Activated T-cell treated with anti-CD3 and anti-CD28 coated beads, Interleukin-2, amount 50 U/mL, for 72 hours (primary cell): ENCODE results near the gene AGAP1. TPM values are rescaled to one million over a fixed set of nuclear protein-coding genes. Genes with fewer than 3 reads are reported as not detected.

Source experiments
- ATAC-seq, 2 donors: fragments of 150-1000 bp; cut with Tn5 transposase; replicated peaks in 1 of 2; 2 replicates each; pipeline ENCODE4 v1.10.0; 2021; ENCODE audit warnings: moderate library complexity in 2 of 2, mild to moderate bottlenecking in 1 of 2
- DNase-seq, 2 donors: peaks; one replicate each; pipeline ENCODE4 v3.0.0; 2021 to 2022; ENCODE audit warnings: mixed read lengths in 1 of 2
- H3K27ac Mint-ChIP-seq: one replicate; pipeline ENCODE4 v1.8.0; 2022; ENCODE audit warnings: mild to moderate bottlenecking, moderate library complexity, mixed read lengths
- H3K27me3 Mint-ChIP-seq: one replicate; pipeline ENCODE4 v1.8.0; 2022; ENCODE audit warnings: low read depth, mixed read lengths
- H3K36me3 Mint-ChIP-seq, 2 donors: one replicate each; pipeline ENCODE4 v1.8.0; 2022; ENCODE audit warnings: mixed read lengths in 2 of 2, mild to moderate bottlenecking in 1 of 2; ENCODE audit not compliant: insufficient read depth in 2 of 2
- H3K4me1 Mint-ChIP-seq: one replicate; pipeline ENCODE4 v1.8.0; 2022; ENCODE audit warnings: low read depth, mixed read lengths
- H3K4me3 Mint-ChIP-seq, 2 donors: one replicate each; pipeline ENCODE4 v1.8.0; 2022; ENCODE audit warnings: mild to moderate bottlenecking in 2 of 2, mixed read lengths in 2 of 2, moderate library complexity in 2 of 2
- H3K9me3 Mint-ChIP-seq, 2 donors: one replicate each; pipeline ENCODE4 v1.8.0; 2022; ENCODE audit warnings: mixed read lengths in 2 of 2
- total RNA-seq, 2 donors: library from RNA; stranded (reverse); gene quantifications; one replicate each; pipeline ENCODE4 v1.2.3, GENCODE V29; 2022

AGAP1 gene
- total RNA-seq, 2 donors from 2014 or later: 0.74 to 2.9 TPM

DNA sequence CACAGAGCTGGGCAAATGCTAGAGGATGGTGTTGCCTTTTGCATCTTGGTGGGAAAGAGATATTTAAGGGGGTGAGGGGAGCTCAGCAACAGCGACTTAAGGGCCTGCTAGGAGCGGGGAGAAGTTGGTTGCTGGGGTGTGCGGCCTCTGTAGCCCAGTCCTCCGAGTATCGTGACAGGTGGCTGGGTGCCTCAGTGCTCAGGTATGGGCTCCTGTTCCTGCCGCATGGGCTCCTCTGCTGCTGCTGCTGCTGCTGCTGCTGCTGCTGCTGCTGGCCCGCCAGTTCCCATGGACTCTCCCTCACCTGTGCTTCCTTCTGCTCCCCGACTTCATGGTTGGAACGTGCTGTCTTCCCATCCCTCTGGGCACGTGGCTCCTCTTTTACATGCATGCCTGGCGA lies 22.0 kb downstream of the AGAP1 start:
- H3K4me3 Mint-ChIP-seq: no peak overlapping the region
- no peaks in the 10 kb centered on the region for H3K9me3 Mint-ChIP-seq
- DNase-seq: no peak
- H3K27ac Mint-ChIP-seq: no peak overlapping the region
- H3K27me3 Mint-ChIP-seq: no peaks in the 10 kb centered on the region
- H3K36me3 Mint-ChIP-seq: no peaks in the 10 kb centered on the region
- H3K4me1 Mint-ChIP-seq: no peaks in the 10 kb centered on the region
- ATAC-seq: no peak

DNA sequence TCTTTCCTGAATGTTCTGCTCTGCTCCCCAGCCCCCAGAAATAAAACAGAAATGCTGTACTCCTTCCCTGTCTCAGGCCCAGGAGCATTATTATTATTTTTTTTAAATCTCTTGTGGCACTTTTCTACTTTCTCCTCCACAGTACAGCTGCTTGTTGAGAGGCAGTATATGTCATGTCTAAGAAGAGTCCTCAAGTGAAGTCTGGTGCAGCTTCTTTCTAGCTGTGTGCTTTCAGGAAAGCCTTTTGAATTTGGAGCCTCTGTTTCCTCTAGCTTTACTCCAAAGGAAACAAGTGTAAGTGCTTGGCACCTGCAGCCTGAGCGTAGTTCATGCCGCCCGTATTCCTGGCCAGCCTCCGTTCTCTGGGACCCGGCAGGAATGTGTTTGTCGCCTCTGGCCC lies 22.4 kb downstream of the AGAP1 start:
- Mint-ChIP-seq H3K36me3 (no peaks in the 10 kb centered on the region), H3K4me1 (no peaks in the 10 kb centered on the region), H3K4me3 (no peak overlapping the region), H3K27me3 (no peaks in the 10 kb centered on the region), H3K27ac (no peak overlapping the region), H3K9me3 (no peaks in the 10 kb centered on the region)
- no peak for ATAC-seq
- no peak for DNase-seq

DNA sequence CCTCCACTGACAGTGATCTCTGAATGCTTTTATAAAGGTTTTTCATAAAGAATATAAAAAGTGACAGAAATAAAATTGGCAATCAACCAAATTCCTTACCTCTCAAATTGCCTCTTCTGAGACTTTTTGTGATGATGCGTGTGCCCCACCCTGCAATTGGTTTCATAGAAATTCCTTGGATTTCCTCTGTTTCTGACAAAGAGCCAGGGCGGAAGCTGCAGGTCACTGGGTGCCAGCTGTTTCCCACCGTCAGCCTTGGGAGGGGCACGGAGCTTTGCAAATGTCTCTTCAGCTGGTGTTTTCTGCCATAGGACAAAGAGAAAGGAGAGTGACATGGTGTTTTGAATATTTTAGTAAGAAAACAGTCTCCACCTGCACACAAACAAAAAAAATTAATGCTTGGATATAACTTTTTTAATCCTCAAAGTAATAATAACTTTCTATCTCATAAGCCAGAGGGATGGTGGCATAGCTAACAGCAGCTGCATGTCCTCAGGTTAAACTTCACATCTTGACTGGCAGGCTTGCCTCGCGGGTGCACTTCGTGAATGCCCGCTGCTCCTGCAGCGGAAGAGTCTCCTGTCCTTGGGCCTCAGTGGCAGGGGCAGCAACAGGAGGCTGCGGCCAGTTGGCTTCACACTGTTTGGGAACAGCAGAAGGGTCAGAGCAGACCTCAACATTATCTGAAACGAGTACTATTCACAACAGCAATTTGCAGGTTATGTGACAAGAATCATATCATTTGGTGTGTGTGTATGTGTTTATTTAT lies 24.7 kb downstream of the AGAP1 start:
- Mint-ChIP-seq H3K36me3 (no peaks in the 10 kb centered on the region), H3K4me3 (no peak overlapping the region), H3K9me3 (no peaks in the 10 kb centered on the region), H3K4me1 (no peaks in the 10 kb centered on the region), H3K27me3 (peaks cover 4% of the 10 kb centered on the region), H3K27ac (no peak overlapping the region)
- ATAC-seq: no peak
- no peak for DNase-seq

- no peaks in the 10 kb centered on the region for H3K36me3 Mint-ChIP-seq
- peaks cover 4% of the 10 kb centered on the region for H3K27me3 Mint-ChIP-seq
- ATAC-seq: no peak
- no peak overlapping the region for H3K27ac Mint-ChIP-seq
- no peak for DNase-seq
- no peak overlapping the region for H3K4me3 Mint-ChIP-seq
- no peaks in the 10 kb centered on the region for H3K4me1 Mint-ChIP-seq
- no peaks in the 10 kb centered on the region for H3K9me3 Mint-ChIP-seq
Observed at GRCh38 chr2:235520787-235521186, 26.9 kb downstream of the AGAP1 start.

GRCh38 chr2:235521844-235522243 lies 28.0 kb downstream of the AGAP1 start:
- Mint-ChIP-seq H3K36me3 (no peaks in the 10 kb centered on the region), H3K9me3 (no peaks in the 10 kb centered on the region), H3K4me1 (no peaks in the 10 kb centered on the region), H3K27me3 (peaks cover 4% of the 10 kb centered on the region), H3K27ac (no peak overlapping the region), H3K4me3 (no peak overlapping the region)
- no peak for ATAC-seq
- DNase-seq: no peak

GRCh38 chr2:235523021-235523420 lies 29.2 kb downstream of the AGAP1 start:
- peaks cover 4% of the 10 kb centered on the region for H3K27me3 Mint-ChIP-seq
- no peak overlapping the region for H3K27ac Mint-ChIP-seq
- no peaks in the 10 kb centered on the region for H3K9me3 Mint-ChIP-seq
- no peaks in the 10 kb centered on the region for H3K4me1 Mint-ChIP-seq
- H3K36me3 Mint-ChIP-seq: no peaks in the 10 kb centered on the region
- no peak overlapping the region for H3K4me3 Mint-ChIP-seq
- no peak for DNase-seq
- no peak for ATAC-seq

DNA sequence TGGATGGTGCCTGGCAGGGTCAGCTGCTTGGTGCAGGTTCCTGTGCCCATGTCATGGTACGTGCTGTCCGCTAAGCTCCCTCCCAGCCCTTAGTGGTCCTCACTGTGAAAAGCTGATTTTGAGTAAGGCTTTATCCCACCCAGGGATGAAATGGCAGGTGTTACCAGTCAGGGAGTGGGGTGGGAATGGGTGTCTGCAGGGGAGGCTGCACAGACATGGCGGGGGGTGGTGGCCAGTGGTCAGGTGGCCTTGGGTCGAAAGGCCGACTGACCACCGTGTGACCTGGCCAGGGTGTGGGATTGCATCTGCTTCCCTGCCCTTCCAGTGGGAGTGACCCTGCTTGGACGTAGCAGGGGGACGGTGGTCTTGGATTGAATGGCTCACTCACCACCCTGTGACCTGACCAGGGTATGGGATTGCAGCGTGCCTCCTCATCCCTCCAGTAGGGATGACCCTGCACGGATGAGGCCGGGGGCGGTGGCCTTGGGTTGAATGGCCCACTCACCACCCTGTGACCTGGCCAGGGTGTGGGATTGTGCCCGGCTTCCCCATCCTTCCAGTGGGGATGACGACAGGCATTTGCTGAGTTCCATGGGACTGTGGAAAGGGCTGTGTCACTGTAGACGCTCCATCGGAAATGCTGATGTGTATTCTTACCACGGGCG lies 29.8 kb downstream of the AGAP1 start:
- Mint-ChIP-seq H3K4me3 (no peak overlapping the region), H3K27me3 (peaks cover 4% of the 10 kb centered on the region), H3K36me3 (no peaks in the 10 kb centered on the region), H3K27ac (no peak overlapping the region), H3K9me3 (no peaks in the 10 kb centered on the region), H3K4me1 (no peaks in the 10 kb centered on the region)
- ATAC-seq: no peak
- DNase-seq: no peak

GRCh38 chr2:235526166-235526565 lies 32.3 kb downstream of the AGAP1 start:
- Mint-ChIP-seq H3K4me3 (no peak overlapping the region), H3K27me3 (peaks cover 4% of the 10 kb centered on the region), H3K4me1 (no peaks in the 10 kb centered on the region), H3K27ac (no peak overlapping the region), H3K36me3 (no peaks in the 10 kb centered on the region), H3K9me3 (no peaks in the 10 kb centered on the region)
- ATAC-seq: no peak
- no peak for DNase-seq

- Mint-ChIP-seq H3K36me3 (no peaks in the 10 kb centered on the region), H3K4me3 (no peak overlapping the region), H3K9me3 (no peaks in the 10 kb centered on the region), H3K4me1 (no peaks in the 10 kb centered on the region), H3K27me3 (no peaks in the 10 kb centered on the region), H3K27ac (no peak overlapping the region)
- DNase-seq (no peak), ATAC-seq (no peak)
Observed at GRCh38 chr2:235527806-235528469, 34.1 kb downstream of the AGAP1 start.

GRCh38 chr2:235529621-235530020 lies 35.8 kb downstream of the AGAP1 start:
- no peaks in the 10 kb centered on the region for H3K36me3 Mint-ChIP-seq
- H3K27ac Mint-ChIP-seq: no peak overlapping the region
- no peaks in the 10 kb centered on the region for H3K9me3 Mint-ChIP-seq
- H3K4me3 Mint-ChIP-seq: no peak overlapping the region
- no peaks in the 10 kb centered on the region for H3K4me1 Mint-ChIP-seq
- DNase-seq (no peak), ATAC-seq (no peak)
- no peaks in the 10 kb centered on the region for H3K27me3 Mint-ChIP-seq

DNA sequence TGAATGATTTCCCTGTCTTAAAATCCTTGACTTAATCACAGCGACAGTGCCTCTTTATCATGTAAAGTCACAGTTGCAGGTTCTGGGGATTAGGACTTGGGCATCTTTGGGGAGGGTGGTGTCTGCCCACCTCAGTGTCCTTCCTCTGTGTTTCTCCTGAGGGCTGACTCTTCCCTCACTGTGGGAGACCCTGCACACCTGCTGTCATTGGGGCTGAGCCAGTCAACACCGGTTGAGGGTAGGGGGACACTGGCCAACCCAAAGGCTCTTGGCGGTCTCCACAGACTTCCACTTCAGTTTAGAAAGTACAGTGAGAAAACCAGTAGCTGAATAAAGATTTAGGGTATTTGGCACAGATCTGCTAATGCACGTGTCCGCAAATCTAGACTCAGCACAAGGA lies 36.9 kb downstream of the AGAP1 start:
- Mint-ChIP-seq H3K4me3 (no peak overlapping the region), H3K9me3 (no peaks in the 10 kb centered on the region), H3K27me3 (no peaks in the 10 kb centered on the region), H3K36me3 (no peaks in the 10 kb centered on the region), H3K4me1 (no peaks in the 10 kb centered on the region), H3K27ac (no peak overlapping the region)
- DNase-seq (no peak), ATAC-seq (no peak)

- no peak overlapping the region for H3K4me3 Mint-ChIP-seq
- ATAC-seq: no peak
- H3K9me3 Mint-ChIP-seq: no peaks in the 10 kb centered on the region
- H3K27ac Mint-ChIP-seq: no peak overlapping the region
- H3K27me3 Mint-ChIP-seq: peaks cover 5% of the 10 kb centered on the region
- DNase-seq: no peak
- H3K4me1 Mint-ChIP-seq: no peaks in the 10 kb centered on the region
- no peaks in the 10 kb centered on the region for H3K36me3 Mint-ChIP-seq
Observed at GRCh38 chr2:235532307-235532706, 38.5 kb downstream of the AGAP1 start.

- H3K4me1 Mint-ChIP-seq: no peaks in the 10 kb centered on the region
- H3K27ac Mint-ChIP-seq: no peak overlapping the region
- H3K4me3 Mint-ChIP-seq: no peak overlapping the region
- H3K9me3 Mint-ChIP-seq: no peaks in the 10 kb centered on the region
- no peaks in the 10 kb centered on the region for H3K36me3 Mint-ChIP-seq
- H3K27me3 Mint-ChIP-seq: peaks cover 5% of the 10 kb centered on the region
- DNase-seq (no peak), ATAC-seq (no peak)
Observed at GRCh38 chr2:235533198-235533597, 39.4 kb downstream of the AGAP1 start.
